Pancreas (tissue), 10 donors: ENCODE results near the gene ERICH6B. TPM values are rescaled to one million over a fixed set of nuclear protein-coding genes. Genes with fewer than 3 reads are reported as not detected.

ENCODE experiments used
- ATAC-seq, 4 donors: fragments of 200-7000 bp; cut with Tn5 transposase; one replicate each; pipeline versions ENCODE4 v1.8.0 to v1.9.1; 2020; ENCODE audit warnings: mild to moderate bottlenecking in 4 of 4, moderate library complexity in 4 of 4
- DNase-seq, 6 donors: peaks; one replicate each; pipeline ENCODE4 v3.0.0-alpha.2; 2020
- FAIRE-seq: peaks from 2 replicates; lab custom pipeline; 2012; peaks lifted over from hg19 to GRCh38; lab: Jason Lieb, UNC
- H3K27ac ChIP-seq, 4 donors: fragments of 200-600 bp; sonication (generic); 1 replicate in 3 of 4; 2 replicates in 1 of 4; pipeline versions ENCODE4 v1.5.0 to v1.8.0; 2020
- H3K27me3 ChIP-seq, 4 donors: fragments of 200-600 bp; one replicate each; pipeline ENCODE4 v1.8.0; 2021
- H3K36me3 ChIP-seq, 3 donors: fragments of 200-600 bp; sonication (generic) in 1 of 3; one replicate each; pipeline versions ENCODE4 v1.5.0 to v1.8.0; 2020 to 2021
- H3K4me1 ChIP-seq, 3 donors: fragments of 200-600 bp; one replicate each; pipeline ENCODE4 v1.8.0; 2021
- H3K4me3 ChIP-seq, 4 donors: fragments of 200-600 bp; sonication (generic) in 2 of 4; one replicate each; pipeline versions ENCODE4 v1.5.0 to v1.8.0; 2020 to 2021
- H3K9me3 ChIP-seq, 4 donors: fragments of 200-600 bp; one replicate each; pipeline ENCODE4 v1.8.0; 2021
- CTCF ChIP-seq, 4 donors: fragments of 200-600 bp; sonication (generic) in 3 of 4; IDR thresholded peaks; one replicate each; pipeline versions ENCODE4 v1.5.0 to v1.8.0; 2021; ENCODE audit warnings: antibody characterized with exemption in 4 of 4
- WGBS, 2 donors: extraction: QIAGEN DNeasy Blood & Tissue Kit; methylation state at CpG; one replicate each; pipeline ENCODE4 v1.1.7; 2013; 5-methylcytosine and 5-hydroxymethylcytosine counted together
- intact Hi-C, 3 donors: fragments of 100-400 bp; cut with DNase I; formaldehyde crosslinking; loops; one replicate each; pipeline versions ENCODE4 v1.11.1 to v1.14.2; 2022
- polyA plus RNA-seq, 2 donors: library from polyadenylated mRNA; stranded (reverse); fragments of 200-250 nt; gene quantifications; one replicate each; pipeline ENCODE4 v1.2.3, GENCODE V29; 2013
- total RNA-seq, 6 donors: library from RNA; stranded (reverse); fragmentation: NEBNext Ultra II Directional in 4 of 6; extraction: Animal tissue kit (Norgen Biotek cat#: 25700) in 4 of 6; gene quantifications; one replicate each; pipeline versions ENCODE4 v1.2.1 to v1.2.4, GENCODE V29; 2021 to 2023
- donor health status: healthy with polysubstance abuse.
- donor health status: DM: no; HTN: no; CAD: no; lungs with moderate emphysema.
- donor health status: DM: no; HTN: no; CAD: no.
- donor health status: control.
- donor health status: control.
- donor health status: Bipolar disorder and iron deficiency.
- donor health status: DM: yes; HTN: yes; CAD: no.
- donor health status: DM: no; HTN: no; CAD: no.
- donor health status: DM: no; HTN: no; CAD: no.
- donor health status: DM: yes; HTN: yes; CAD: no.

The ERICH6B gene
- total and polyA plus RNA-seq, 8 donors = not detected

GRCh38 chr13:45500492-45501174 lies 114.9 kb downstream of the ERICH6B start:
- Histone ChIP-seq H3K36me3 (peaks cover 4 to 47% (median 21%) of the 10 kb centered on the region in 3 donors), H3K4me3 (no peak overlapping the region), H3K27ac (peak overlapping the region in 2 of 4 donors; percentile 1 to 18), H3K4me1 (peaks cover 5 to 15% (median 7%) of the 10 kb centered on the region in 3 donors), H3K27me3 (no peaks in the 10 kb centered on the region), H3K9me3 (no peaks in the 10 kb centered on the region)
- intact Hi-C loops = loop anchor here in 1 of 3 donors (10.0 kb wide), 1 partner anchor 126 kb away; no protein-coding TSS in a partner anchor
- DNase-seq (no peak), ATAC-seq (peak in 3 of 4 donors; percentile 41 to 64 (median 57)), FAIRE-seq (no peak)
- 61 to 63% methylated on average over 4 of the region's 4 CpGs for WGBS, 2 donors
- TF ChIP-seq CTCF (IDR thresholded peaks at IDR 0.05) = no peak

- peaks cover 0 to 62% (median 0%) of the 10 kb centered on the region in 3 donors for H3K36me3 ChIP-seq
- FAIRE-seq (no peak), DNase-seq (no peak), ATAC-seq (no peak)
- H3K4me3 ChIP-seq = no peak overlapping the region
- no peaks in the 10 kb centered on the region for H3K27me3 ChIP-seq
- no peaks in the 10 kb centered on the region for H3K9me3 ChIP-seq
- peaks cover 5 to 15% (median 7%) of the 10 kb centered on the region in 3 donors for H3K4me1 ChIP-seq
- intact Hi-C loops = no loop called here
- no peak for TF ChIP-seq CTCF (IDR thresholded peaks at IDR 0.05)
- H3K27ac ChIP-seq = no peak overlapping the region
- WGBS, 2 donors = 83% methylated on average over 7 of the region's 7 CpGs
Observed at GRCh38 chr13:45496942-45497341, 118.6 kb downstream of the ERICH6B start.

- FAIRE-seq (no peak), DNase-seq (no peak), ATAC-seq (no peak)
- no peaks in the 10 kb centered on the region for H3K27me3 ChIP-seq
- WGBS, 2 donors = 92 to 96% methylated on average over 1 of the region's 1 CpG
- no peak overlapping the region for H3K27ac ChIP-seq
- peak in 1 of 4 donors; percentile 6 for TF ChIP-seq CTCF (IDR thresholded peaks at IDR 0.05)
- no peaks in the 10 kb centered on the region for H3K4me1 ChIP-seq
- no peak overlapping the region for H3K4me3 ChIP-seq
- no peaks in the 10 kb centered on the region for H3K9me3 ChIP-seq
- intact Hi-C loops = no loop called here
- H3K36me3 ChIP-seq = peaks cover 0 to 63% (median 5%) of the 10 kb centered on the region in 3 donors
Observed at GRCh38 chr13:45492538-45492937, 123.0 kb downstream of the ERICH6B start.

Other genes with a start within 250 kb of the ERICH6B start
- gene SLC25A30, start 197.4 kb downstream of the ERICH6B start, total RNA-seq = 10 to 100 TPM in 2 of 6 donors, 1 to 10 TPM in 4; 4.5 to 12.3 (median 8.3) TPM
- gene SLC25A30, start 197.4 kb downstream of the ERICH6B start, polyA plus RNA-seq = 1 to 10 TPM; 3.8 to 7.5 TPM
- gene COG3, start 150.8 kb downstream of the ERICH6B start, total RNA-seq = 10 to 100 TPM; 16.4 to 19.9 (median 18.7) TPM
- gene COG3, start 150.8 kb downstream of the ERICH6B start, polyA plus RNA-seq = 10 to 100 TPM; 15.0 to 19.4 TPM
- gene CBY2, start 86.6 kb upstream of the ERICH6B start, total RNA-seq = not detected
- gene CBY2, start 86.6 kb upstream of the ERICH6B start, polyA plus RNA-seq = not detected
- gene SIAH3, start 236.0 kb upstream of the ERICH6B start, total RNA-seq = under 1 TPM in 1 of 6 donors, not detected in 5; 0.03 TPM
- not detected for gene SIAH3, start 236.0 kb upstream of the ERICH6B start, polyA plus RNA-seq